Gastrocnemius medialis (tissue), 4 donors: Measurements from ENCODE around the gene AGAP1.

ENCODE experiments used
- POLR2A ChIP-seq, 2 donors: fragments of 450-650 bp; IDR thresholded peaks; one replicate each; pipeline ENCODE4 v1.6.1; 2017; ENCODE audit warnings: antibody characterized with exemption in 2 of 2, mild to moderate bottlenecking in 2 of 2, moderate library complexity in 2 of 2
- TF ChIP-seq, protein P1 (sequence below), 5 experiments: fragments of 450-650 bp in 3 of 5; fragments of 200-600 bp in 2 of 5; sonication (generic) in 2 of 5; IDR thresholded peaks in 4 of 5; conservative IDR thresholded peaks in 1 of 5; 1 replicate in 4 of 5; 2 replicates in 1 of 5; pipeline ENCODE4 v1.5.1; 2016 to 2019; ENCODE audit warnings: antibody characterized with exemption in 5 of 5, mild to moderate bottlenecking in 3 of 5, moderate library complexity in 3 of 5

DNA sequence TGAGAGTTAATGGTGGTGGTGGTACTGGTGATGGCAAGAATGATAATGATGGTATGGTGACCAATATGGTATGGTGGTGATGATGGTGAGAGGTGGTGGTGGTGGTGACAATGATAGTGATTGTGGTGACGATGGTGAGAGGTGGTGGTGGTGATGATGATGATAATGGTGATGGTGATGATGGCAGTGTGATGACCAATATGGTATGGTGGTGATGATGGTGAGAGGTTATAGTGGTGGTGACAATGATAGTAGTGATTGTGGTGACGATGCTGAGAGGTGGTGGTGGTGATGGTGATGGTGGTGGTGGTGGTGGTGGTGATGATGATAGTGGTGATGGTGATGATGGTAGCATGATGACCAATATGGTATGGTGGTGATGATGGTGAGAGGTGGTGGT is 505.2 kb downstream of the AGAP1 start:
- no peak for TF ChIP-seq POLR2A (IDR thresholded peaks at IDR 0.05)
- TF ChIP-seq, protein P1, sequence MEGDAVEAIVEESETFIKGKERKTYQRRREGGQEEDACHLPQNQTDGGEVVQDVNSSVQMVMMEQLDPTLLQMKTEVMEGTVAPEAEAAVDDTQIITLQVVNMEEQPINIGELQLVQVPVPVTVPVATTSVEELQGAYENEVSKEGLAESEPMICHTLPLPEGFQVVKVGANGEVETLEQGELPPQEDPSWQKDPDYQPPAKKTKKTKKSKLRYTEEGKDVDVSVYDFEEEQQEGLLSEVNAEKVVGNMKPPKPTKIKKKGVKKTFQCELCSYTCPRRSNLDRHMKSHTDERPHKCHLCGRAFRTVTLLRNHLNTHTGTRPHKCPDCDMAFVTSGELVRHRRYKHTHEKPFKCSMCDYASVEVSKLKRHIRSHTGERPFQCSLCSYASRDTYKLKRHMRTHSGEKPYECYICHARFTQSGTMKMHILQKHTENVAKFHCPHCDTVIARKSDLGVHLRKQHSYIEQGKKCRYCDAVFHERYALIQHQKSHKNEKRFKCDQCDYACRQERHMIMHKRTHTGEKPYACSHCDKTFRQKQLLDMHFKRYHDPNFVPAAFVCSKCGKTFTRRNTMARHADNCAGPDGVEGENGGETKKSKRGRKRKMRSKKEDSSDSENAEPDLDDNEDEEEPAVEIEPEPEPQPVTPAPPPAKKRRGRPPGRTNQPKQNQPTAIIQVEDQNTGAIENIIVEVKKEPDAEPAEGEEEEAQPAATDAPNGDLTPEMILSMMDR (IDR thresholded peaks at IDR 0.05 in 4 of 5, conservative IDR thresholded peaks at IDR 0.05 in 1 of 5): no peak
